Ramos (cell line): Measurements from ENCODE around the gene EIPR1.
"Not testable (repeated sequence)": the region's sequence is repeated elsewhere in the genome, so short reads cannot be mapped to it uniquely, and the experiment has no call there.

Source experiments
- in situ Hi-C: fragments of 300-500 bp; cut with MboI; formaldehyde crosslinking; loops from one replicate; pipeline ENCODE4 v1.14.3; 2022; ENCODE audit warnings: low sequenced_read_pairs; ENCODE audit not compliant: unreplicated experiment

Gene EIPR1

GRCh38 chr2:3183766-3184165 lies 193.9 kb downstream of the EIPR1 start:
- in situ Hi-C loops = no loop called here

DNA sequence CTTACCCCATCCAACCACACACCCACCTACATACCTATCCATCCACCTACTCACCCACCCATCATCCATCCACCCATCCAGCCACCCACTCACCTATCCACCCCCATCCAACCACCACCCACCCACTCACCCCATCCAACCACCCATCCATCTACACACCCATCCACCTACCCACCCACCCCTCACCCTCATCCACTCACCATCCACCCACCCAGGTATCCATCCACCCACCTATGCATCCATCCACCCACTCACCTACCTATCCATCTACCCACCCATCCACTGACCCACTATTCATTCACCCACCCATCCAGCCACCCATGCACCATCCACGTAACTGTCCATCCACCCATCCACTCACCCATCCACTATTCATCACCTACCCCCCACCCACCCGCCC lies 194.8 kb downstream of the EIPR1 start:
- in situ Hi-C loops = no loop called here

DNA sequence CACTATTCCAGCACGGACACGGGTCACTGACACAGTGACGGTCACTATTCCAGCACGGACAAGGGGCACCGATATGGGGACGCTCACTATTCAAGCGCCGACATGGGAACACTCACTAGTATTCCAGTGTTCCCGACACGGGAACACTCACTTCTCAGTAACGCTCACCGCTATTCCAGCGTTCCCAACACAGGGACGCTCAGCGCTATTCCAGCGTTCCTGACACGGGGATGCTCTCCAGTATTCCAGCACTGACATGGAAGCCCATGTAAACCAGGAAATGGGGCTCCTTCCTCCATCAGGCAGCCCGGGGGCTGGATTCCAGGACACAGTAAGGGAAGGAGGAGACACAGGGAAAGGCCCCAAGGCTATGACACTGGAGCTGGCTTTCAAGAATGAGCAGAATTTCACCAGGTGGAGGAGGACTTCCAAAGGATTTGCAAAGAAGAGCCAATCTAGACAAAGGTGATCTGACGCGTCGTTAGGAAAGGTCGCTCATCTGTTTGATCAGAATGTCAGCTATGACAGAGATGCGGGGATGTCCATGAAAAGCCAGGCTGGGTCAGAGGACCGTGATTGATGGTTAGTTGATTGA lies 196.1 kb downstream of the EIPR1 start:
- in situ Hi-C loops = no loop called here

- in situ Hi-C loops = not testable (repeated sequence)
These were observed 196.8 kb downstream of the EIPR1 start for GRCh38 chr2:3180909-3181221.

- in situ Hi-C loops = no loop called here
These were observed 197.3 kb downstream of the EIPR1 start for GRCh38 chr2:3180082-3180908.

GRCh38 chr2:3179626-3180025 lies 198.0 kb downstream of the EIPR1 start:
- in situ Hi-C loops = no loop called here

GRCh38 chr2:3179208-3179607 lies 198.4 kb downstream of the EIPR1 start:
- in situ Hi-C loops = no loop called here

DNA sequence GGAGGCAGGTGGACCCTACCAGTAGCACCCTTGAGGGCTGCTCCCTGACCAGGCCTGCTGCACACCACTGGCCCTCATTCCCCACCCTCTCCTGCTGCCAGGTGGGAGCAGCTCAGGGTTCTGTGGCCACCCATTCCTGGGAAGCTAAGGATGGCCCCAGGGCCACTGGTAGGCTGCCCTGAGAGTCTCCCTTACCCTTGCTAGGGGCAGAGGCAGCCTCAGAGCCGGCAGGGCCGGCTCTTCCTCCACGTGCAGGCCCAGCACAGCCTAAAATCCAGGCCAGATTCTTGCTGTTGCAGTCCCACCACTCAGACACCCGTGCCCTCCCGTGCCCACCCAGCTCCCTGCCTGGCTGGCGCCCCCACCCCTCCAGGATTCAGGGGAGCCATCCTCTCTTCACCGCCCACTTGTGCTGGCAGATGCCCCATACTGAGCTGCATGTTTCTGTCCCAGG lies 199.0 kb downstream of the EIPR1 start:
- in situ Hi-C loops = no loop called here

DNA sequence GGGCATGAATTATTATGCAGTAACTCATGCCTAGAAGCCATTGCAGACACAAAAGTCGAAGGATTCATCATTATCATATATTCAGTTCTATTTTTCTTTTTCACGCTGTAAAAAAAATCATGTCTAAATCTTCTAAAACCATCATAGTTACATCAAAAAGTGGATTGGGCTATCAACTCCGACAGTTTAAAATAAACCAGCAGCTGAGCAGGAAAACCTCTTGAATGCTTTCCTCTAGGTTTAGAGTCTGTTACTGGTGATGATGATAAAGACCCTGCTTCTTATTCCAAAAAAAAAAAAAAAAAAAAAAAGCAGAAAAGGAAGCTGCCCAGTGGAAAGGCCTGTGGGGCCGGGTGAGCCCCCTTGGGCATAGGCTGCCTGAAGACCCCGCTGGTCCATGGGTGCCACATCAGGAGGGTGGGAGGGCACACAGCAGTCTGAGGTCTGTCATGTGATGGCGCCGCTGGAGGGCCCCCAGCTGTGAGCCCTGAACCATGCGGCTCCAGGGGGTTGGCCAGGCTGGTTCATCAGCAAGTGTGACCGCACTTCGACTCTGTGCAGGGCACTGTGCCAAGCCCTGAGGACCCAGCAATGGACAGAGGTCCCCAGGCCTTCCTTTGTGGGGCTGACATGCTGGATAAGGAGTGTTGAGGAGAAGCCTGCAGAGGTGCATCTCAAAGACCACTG lies 199.6 kb downstream of the EIPR1 start:
- in situ Hi-C loops = no loop called here

DNA sequence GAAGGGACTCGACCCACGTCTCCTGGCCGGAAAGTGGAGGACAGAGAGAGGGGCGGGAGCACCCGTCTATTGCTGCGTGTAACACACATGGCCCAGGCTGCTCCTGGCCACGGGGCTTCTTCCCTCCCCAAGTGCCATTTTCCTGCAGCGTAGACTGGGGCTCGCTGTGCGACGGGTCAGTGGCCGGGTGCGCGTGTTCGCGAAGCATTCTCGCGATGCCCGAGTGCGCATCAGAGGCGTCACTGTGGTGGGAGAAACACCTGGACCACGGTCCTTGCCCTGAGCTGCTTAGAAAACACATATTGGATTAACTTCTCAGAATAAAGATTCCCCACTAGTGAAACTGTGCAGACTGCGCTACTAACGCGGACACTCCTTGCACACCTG lies 200.8 kb downstream of the EIPR1 start:
- in situ Hi-C loops = no loop called here

DNA sequence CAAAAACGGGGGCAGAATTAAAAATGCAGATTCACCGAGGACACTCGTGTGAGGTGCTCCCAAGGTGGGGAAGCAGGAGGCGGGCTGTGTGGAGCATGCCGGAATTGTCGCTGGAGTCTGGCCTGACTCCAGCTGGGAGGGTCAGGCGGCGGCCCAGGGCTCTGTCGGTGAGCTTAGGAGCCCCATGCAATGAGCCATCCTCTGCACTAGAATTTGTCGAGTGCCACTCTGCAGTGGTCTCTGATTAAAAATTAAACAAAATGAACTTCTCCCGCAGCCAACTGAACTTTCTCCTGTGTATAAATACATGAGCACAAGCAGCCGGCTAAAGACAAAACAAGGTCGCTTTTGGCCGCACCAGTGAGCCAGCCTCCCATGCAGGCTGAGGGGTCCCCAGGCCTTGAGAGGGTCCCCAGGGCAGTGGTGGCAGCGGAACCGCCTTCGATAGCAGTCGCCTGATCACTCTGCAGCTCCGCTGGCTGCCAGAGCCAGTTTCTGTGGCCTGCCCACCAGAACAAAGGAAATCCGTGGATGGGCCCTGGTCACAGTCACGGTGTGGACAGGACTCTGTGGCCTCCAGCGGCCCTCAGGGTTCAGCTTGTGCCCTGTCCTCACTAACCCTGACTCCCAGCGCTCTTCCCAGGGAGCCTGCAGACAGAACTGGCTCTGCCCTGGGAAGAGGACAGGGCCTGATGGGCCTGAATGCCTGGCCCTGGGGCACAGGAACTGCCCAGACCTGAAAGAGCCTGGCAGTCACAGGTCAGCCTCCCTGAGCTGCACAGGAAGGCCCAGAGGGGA lies 201.3 kb downstream of the EIPR1 start:
- in situ Hi-C loops = no loop called here

- in situ Hi-C loops = no loop called here
These were observed 202.1 kb downstream of the EIPR1 start for GRCh38 chr2:3175568-3175955.

DNA sequence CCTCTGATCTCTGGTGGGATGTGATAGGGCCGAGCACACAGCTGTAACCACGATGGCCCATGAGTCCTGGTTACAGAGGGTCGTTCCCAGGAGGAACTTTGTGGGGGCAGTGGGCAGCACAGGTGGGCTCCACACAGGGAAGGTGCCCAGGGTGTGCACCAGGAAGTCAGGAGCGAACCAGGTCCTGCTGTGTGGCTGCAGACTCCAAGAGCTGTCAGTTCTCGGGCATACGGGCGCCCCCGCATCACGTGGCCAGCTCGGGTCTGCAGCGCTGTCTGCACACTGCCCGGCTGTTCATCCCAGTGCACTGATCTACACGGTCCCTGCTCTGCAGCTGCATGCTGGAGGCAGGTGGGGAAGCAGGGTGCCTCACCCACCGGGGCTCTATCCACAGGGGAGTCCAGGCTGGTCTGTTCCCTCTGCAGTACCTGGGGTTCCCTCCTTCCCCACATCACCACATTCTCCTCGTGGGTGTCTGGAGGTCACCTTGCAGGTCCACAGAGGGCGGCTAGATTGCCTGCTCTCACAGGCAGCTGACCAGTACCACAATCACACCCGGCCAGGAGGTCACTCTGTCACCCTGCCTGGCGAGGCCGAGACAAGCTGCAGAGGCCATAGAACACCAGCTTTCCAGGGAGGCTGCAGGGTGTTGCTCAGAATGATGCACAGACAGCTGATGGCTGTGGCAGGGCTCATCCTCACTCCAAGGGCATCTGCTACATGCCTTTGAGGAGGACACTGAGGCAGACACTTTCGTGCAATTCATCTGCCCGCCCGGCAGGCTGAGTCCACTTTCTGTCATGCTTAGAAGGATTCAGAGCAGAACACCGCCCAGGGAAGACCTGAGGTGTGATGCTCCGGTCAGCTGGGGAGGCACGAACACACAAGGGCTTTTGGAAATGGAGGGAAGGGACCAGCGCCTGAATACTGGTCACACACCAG lies 202.7 kb downstream of the EIPR1 start:
- in situ Hi-C loops = no loop called here

- in situ Hi-C loops = no loop called here
These were observed 204.6 kb downstream of the EIPR1 start for GRCh38 chr2:3173031-3173430.

DNA sequence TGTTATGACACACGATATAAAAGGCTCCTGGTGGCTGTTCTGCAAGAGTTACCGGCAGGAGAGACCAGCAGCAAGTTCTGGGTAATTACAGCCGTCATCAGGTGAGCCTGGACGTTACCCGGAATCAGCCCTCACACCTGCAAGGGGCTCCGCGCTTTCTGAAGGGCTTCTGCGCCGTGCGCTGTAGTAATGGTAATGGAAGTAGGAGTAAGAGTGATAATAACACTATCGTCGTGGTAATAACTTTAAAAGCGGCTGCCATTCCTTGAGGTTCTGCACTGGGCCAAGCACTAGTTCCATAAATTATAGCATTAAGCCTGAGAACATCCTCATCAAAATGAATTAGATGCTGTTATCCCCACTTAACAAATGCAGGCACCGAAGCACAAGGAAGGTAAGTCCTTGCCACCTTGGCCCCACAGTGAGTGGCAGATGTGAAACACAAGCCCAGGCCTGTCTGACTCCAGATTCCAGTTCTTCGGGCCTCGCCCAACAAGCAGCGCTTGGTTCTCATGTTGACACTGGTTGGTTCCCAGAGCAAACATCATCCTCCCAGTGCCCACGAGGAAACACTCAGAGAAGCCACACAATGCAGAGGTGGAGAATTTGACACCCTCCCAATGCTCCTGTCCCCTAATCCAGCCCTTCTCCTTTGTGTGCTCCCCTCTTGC lies 205.2 kb downstream of the EIPR1 start:
- in situ Hi-C loops = no loop called here

DNA sequence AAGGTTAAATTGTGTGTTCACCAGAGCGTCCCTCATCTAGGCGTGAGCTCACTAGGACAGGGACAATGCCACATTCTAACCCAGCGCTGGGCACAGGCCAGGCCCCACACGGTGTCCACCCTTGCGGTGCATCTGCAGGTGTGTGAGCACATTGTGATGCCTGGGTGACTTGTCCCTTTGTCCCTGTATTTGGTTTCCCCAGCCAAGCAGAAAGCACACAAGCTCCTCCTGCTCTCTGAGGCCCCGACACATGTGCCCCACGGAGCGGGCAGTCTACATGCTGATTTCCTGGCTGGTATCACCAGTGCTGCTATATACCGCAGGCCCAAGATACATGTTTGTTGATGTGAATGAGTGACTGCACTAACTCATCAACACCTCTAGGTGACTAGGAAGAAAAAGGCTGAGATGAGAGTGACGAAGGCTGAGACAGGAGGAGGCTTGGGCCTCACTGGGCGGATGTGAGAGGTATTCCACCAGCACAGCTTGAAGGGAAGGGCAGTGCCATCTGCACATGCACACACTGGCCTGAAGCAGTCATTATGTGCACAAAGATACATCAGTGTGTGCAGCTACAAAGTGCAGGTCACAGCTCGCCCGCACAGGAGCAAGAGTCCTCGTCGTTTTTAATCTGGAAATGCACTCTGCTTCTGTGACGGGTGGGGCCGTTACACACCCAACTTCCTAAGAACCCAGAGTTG lies 205.9 kb downstream of the EIPR1 start:
- in situ Hi-C loops = no loop called here

GRCh38 chr2:3170792-3171455 lies 206.7 kb downstream of the EIPR1 start:
- in situ Hi-C loops = no loop called here
